GM12874 (cell line): ENCODE results near the gene GDI2.

Experiments used
- TF ChIP-seq, protein P1 (sequence below): IDR thresholded peaks from 2 replicates; pipeline ENCODE4 v1.5.1; 2011; ENCODE audit warnings: low read depth, mild to moderate bottlenecking, control low read depth, low read length, moderate library complexity; ENCODE audit not compliant: insufficient read depth

Gene GDI2

DNA sequence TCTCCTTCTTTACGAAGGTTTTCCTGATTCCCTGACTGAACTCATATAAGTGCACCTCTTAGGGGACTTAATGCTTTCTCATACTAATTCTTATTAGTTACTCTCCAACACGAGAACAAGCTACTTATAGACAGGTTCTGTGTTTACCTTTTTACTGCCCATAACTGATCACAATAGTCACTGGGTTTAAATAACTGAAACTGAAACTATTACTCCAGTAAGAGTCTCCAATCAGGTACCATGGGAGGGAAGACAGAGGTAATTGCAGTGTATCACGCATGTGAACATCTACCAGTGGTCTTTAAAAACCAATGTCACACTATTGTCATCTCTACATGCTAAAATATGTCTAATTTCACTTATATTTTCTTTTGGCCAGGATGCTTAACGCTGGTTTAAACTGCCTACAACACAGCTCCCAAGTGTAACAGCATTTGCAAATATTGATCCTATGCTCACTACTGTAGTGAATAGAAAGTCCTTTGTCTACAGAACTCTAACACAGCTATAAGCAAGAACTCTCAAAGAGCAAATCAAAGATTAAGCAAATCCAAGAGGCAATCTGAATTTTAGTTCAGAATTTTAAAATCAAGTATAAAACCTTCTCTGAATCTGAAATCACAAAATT, 3.6 kb downstream of the GDI2 start:
- TF ChIP-seq, protein P1, sequence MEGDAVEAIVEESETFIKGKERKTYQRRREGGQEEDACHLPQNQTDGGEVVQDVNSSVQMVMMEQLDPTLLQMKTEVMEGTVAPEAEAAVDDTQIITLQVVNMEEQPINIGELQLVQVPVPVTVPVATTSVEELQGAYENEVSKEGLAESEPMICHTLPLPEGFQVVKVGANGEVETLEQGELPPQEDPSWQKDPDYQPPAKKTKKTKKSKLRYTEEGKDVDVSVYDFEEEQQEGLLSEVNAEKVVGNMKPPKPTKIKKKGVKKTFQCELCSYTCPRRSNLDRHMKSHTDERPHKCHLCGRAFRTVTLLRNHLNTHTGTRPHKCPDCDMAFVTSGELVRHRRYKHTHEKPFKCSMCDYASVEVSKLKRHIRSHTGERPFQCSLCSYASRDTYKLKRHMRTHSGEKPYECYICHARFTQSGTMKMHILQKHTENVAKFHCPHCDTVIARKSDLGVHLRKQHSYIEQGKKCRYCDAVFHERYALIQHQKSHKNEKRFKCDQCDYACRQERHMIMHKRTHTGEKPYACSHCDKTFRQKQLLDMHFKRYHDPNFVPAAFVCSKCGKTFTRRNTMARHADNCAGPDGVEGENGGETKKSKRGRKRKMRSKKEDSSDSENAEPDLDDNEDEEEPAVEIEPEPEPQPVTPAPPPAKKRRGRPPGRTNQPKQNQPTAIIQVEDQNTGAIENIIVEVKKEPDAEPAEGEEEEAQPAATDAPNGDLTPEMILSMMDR: no peak

GRCh38 chr10:5806745-5807144, 6.5 kb downstream of the GDI2 start:
- TF ChIP-seq, protein P1: no peak

DNA sequence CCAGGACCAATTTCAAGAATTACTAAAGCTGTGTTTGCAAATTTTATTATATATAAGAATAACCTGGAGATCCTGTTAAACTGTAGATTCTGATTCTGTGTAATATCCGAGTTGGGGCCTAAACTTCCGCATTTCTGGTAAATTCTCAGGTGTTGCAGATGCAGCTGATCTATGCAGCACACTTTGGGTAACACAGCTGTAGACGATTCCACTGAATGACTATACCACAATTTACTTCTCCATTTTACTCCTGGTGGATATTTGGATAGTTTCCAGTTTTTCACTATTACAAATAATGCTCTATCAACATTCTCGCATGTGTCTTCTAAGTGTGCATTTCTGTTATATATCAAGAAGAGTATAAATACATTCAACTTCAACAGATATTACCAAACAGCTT, 7.5 kb downstream of the GDI2 start:
- TF ChIP-seq, protein P1: no peak

DNA sequence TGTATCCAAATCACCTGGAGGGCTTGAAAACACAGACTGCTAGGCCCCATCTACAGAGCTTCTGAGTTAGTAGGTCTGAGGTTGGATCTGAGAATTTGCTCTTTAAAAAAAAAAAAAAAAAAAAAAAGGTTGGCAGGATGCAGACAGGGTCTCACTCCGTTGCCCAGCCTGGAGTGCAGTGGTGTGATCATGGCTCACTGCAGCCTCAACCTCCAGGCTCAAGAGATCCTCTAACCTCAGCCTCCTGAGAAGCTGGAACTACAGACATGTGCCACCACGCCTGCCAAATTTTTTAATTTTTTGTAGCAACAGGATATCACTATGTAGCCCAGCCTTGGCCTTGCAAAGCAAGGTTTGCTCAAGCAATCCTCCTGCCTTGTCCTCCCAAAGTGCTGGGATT, 8.0 kb downstream of the GDI2 start:
- TF ChIP-seq, protein P1: no peak

DNA sequence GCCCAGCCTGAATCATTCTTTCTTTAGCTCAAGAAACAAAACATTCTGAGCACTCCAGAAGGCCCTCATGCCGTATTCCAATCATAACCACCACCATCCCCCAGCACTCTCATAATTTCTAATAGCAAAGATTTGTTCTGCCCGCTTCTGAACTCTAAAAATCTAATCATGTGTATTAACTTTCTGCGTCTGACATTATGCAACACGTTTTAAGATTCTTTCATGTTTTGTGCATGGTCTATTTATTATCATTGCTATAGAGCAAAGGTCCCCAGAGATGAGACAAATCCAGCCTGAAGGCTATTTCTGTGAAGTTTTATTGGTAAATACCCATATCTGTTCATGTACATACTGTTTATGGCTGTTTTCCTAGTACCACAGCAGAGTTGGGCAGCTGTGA, 8.8 kb downstream of the GDI2 start:
- TF ChIP-seq, protein P1: no peak

GRCh38 chr10:5800782-5801181, 12.5 kb downstream of the GDI2 start:
- TF ChIP-seq, protein P1: no peak

DNA sequence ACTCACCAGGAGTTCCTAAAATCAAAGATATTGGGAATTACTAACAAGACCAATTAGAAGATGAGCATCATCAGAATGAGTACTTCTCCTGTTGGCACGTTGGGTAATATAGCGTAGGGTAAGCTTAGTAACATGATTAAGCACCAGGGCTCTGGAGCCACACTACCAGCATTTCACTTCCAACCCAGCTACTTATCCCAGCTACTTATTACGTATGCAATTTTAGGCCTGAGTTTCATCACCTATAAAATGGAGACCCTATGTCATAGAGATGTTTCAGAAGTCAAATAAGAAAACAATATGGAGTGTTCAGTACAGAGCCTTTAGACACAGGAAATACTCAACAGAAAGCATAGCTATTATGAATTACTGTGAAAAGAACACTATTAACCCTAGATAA, 19.0 kb downstream of the GDI2 start:
- TF ChIP-seq, protein P1: no peak

DNA sequence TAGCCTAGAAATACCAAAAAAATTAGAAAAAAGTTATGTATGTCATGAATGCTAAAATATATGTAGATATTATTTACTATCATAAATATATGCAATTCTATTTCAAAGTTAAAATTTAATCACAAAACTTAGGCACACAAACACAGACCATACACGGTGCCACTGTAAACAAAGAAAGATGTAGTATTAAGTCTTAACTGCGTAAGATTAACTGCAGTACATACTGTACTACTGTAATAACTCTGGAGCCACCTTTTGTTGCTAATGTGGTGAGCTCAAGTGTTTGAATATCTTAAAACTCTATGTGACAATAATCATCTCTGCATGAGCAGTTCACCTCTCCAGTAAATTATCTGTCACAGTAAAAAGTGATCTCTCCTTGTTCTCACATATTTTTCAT, 23.6 kb downstream of the GDI2 start:
- TF ChIP-seq, protein P1: no peak
